ENCODE measurements around the gene MPP2.
A peak's percentile ranks its signal among the peaks of the same experiment; 100 is the strongest.
"Not testable (repeated sequence)": the region's sequence is repeated elsewhere in the genome, so short reads cannot be mapped to it uniquely, and the experiment has no call there.

MPP2 gene

DNA sequence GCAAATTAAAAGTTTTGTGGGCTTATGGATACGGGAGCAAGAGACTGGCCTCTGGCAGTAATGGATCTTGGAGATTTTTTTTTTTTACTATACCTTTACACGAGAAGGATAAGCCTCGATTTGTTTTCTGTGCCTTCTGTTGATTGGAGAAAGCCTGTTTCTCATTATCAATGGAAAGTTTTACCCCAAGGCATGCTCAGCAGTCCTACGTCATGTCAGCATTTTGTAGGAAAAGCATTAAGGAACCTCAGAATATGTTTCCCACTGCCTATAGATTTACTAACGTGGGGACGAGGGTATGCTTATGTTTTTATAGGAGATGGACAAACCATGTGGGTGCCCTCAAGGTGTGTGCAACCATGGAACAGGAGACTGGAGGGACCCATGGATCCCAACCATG is 33.5 kb downstream of the MPP2 start:
- no peak for DNase-seq

DNA sequence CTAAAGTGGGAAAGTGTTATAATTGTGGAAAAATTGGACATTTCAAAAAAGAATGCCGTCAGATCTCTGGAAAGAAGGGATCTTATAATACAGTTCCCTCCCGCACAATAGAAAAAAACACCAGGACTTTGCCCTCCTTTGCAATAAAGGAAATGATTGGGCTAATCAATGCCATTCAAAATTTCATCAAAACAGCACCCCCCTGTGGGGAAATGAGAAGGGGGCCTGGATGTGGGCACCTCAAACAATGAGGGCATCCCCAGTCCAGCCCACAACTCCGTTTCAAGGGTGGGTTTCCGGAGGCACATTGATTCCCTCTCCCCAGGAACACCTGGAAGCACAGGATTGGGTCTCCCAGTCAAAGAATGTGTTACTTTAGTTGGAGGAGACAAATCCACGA is 34.2 kb downstream of the MPP2 start:
- DNase-seq = no peak

DNA sequence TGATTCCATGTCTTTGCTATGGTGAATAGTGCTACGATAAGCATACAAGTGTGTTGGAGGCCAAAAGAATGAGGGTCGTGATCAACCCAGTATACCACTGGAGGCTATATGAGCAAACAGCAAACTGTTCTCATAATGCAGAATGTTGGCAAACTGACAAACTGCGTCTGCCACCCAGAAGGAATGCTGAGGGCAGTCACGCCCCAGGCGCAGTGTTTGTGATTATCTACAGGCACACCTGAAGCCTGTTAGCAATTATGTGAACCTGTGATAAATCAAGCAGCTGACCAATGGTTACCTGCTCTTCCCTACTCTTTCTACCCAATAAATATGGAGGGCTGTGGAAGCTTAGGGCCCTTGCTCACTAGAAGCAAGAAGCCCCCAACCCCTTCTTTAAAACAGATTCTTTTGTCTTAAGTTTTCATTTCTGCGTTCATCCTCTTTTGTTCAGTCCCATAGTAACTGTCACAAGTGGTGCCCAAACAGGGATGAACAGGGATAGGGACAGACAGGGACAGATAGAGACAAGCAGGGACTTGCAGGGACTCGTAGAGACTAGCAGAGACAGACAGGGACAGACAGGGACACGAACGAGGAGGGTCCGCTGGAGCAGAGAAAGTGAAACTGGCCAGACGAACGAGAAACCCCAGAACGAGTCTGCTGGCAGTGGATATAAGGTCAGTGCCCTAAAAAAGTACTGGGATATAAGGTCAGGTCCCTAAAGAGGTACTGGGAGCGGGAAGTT is 35.2 kb downstream of the MPP2 start:
- no peak for DNase-seq

- not testable (repeated sequence) for DNase-seq
Observed at GRCh38 chr17:43869031-43869430, 38.3 kb downstream of the MPP2 start.

DNA sequence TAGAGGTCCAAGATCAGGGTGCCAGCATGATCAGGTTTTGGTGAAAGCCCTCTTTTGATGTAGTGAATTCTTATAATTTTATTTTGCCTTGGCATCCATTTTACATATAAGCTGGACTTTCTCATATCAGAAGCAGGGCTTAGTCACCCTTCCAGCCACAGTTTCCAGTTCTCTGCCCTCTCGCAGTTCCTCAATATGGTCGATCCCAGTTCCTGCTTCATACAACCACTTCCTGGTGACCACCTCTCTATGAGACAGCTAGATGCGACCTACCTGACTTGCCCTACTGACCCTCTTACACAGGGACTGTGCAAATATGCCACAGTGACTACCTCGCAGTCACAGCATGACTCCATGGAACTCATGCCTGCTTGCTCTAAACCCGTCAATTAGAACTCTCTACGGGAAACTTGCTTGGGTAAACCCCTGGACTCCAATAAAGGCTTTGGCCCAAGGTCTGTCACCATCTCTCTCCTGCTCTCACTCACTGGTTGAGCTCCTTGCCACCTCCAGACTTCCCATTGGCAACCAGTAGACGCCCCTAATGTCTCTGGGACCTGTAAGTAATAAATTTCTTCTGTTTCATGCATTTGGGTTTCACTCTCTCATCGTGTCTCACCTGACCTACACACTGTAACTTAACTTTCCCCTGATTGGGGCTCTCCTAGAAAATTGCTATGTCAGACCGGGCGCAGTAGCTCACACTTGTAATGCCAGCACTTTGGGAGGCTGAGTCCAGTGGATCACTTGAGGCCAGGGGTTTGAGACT is 38.9 kb downstream of the MPP2 start:
- no peak for DNase-seq

- no peak for DNase-seq
Observed at GRCh38 chr17:43864161-43864984, 43.0 kb downstream of the MPP2 start.

GRCh38 chr17:43861960-43862359 is 45.4 kb downstream of the MPP2 start:
- DNase-seq = no peak

DNA sequence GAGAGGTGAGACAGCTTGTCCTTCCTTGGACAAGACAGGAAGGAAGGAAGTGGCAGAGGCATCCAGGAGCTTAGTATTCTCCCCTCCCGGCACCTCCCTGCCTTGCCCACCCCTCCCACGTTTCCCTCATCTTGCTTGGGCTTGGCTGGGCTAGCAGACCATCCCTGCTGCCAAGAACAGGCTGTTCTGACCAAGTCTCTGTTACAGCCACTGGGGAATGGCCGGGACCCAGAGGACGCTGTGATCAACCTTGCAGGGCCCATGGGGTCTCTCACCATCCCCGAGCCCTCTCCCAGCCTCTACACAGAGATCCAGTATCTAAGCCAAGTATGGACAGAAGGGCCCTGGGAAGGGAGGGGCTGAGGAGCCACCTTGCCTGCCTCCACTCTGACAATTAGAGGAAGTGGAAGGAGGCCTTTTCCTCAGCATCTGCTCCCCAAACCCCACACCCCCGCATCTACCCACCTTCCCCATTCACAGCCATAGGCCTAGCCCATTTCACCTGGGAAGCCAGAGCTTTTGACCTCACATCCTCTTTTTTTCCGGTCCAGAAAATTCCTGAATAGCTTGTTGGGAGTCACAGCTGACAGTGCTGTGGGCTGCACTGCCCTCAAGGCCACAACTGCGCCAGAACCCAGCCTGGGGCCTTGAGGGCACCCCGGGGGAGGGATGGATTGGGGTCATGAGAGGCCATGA is 46.3 kb downstream of the MPP2 start:
- DNase-seq = no peak

GRCh38 chr17:43860077-43860725 is 47.1 kb downstream of the MPP2 start:
- no peak for DNase-seq

- no peak for DNase-seq
Observed at GRCh38 chr17:43857957-43858600, 49.3 kb downstream of the MPP2 start.

- DNase-seq = no peak
Observed at GRCh38 chr17:43857141-43857540, 50.2 kb downstream of the MPP2 start.

GRCh38 chr17:43856141-43856540 is 51.2 kb downstream of the MPP2 start:
- DNase-seq = no peak

- DNase-seq = no peak
Observed at GRCh38 chr17:43855061-43855460, 52.3 kb downstream of the MPP2 start.

DNA sequence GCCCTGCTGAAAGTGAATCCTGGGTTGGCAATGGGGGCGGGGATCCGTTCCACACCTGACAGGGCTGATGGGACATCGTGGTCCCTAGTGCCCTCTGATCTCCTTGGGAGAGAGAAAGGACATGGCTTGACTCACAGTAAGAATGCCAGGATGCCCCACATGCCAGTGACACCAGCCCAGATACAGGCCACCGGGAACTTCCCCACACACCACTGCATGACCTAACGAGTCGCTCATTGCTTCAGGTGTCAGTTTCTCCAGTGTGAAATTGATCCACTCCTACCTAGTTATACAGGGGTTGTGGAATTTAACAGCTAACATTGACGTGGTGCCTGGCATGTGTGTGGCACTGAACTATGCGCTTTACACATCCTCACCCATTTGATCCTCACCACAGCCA is 52.8 kb downstream of the MPP2 start:
- DNase-seq = no peak

- DNase-seq = no peak
Observed at GRCh38 chr17:43853546-43853945, 53.8 kb downstream of the MPP2 start.

DNA sequence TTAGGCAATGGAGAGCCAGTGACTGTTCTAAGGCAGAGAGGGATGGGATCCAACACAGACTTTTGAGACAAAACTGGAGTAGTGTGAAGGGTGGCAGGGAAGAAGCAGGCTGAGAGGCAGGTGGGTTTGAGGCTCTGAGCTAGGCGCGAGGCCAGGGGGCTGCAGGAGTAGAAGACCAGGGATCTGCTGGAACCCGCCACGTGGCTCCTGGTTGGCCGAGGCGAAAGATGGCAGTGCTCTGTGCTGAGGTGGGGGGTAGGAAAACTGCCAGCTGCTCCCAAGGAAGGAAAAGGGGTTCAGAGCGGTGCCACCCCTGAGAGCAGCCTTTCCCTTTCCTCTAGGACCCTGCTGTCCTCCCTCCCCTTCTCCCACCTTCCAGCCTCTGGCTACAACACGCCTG is 54.8 kb downstream of the MPP2 start:
- DNase-seq = no peak

GRCh38 chr17:43849116-43849515 is 58.2 kb downstream of the MPP2 start:
- no peak for DNase-seq

DNA sequence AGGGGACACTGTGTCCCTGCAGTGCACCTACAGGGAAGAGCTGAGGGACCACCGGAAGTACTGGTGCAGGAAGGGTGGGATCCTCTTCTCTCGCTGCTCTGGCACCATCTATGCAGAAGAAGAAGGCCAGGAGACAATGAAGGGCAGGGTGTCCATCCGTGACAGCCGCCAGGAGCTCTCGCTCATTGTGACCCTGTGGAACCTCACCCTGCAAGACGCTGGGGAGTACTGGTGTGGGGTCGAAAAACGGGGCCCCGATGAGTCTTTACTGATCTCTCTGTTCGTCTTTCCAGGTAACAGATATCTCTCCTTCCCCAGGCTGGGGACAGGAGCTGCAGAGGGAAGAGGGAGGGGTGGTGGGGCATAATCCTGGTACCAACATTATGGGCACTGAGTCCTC is 58.7 kb downstream of the MPP2 start:
- no peak for DNase-seq

- no peak for DNase-seq
Observed at GRCh38 chr17:43846963-43847371, 60.4 kb downstream of the MPP2 start, which contains the start of gene CD300LG. Gene CD300LG (plus strand): TSS chr17:43847176. CDS start chr17:43847217, 41 bp downstream.

GRCh38 chr17:43846221-43846712 is 61.1 kb downstream of the MPP2 start:
- DNase-seq = peak; percentile 31

GRCh38 chr17:43845766-43846165 is 61.6 kb downstream of the MPP2 start:
- no peak for DNase-seq

DNA sequence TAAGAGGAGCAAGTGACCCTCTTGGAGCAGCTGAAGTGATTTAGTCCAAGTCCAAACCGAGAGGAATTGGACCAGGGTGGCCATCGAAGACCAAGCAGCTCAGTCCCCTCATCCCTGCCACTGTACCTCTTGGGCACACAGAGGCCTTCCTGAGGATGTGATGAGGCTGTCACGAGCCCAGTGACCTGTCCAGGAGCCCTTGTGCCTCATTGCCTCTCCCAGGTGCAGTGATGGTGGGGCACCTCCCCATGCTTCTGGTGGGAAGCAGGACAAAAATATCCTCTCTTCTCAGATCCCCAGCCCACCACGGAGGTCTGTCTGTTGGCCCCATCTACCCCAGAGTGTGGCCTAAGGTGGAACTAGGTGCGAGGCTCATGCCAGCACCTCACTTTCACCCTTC is 63.1 kb downstream of the MPP2 start:
- DNase-seq = no peak
